Stomach (tissue), 4 donors: Measurements from ENCODE around the gene MDC1.

Experiments
- CTCF ChIP-seq, 7 experiments: fragments of 450-650 bp in 4 of 7; fragments of 200-600 bp in 3 of 7; sonication (generic) in 3 of 7; IDR thresholded peaks; one replicate each; pipeline ENCODE4 v1.5.1; 2016 to 2019; ENCODE audit warnings: antibody characterized with exemption in 7 of 7, control low read depth in 2 of 7, mild to moderate bottlenecking in 1 of 7
- POLR2A ChIP-seq, 4 donors: fragments of 450-650 bp; IDR thresholded peaks; one replicate each; pipeline ENCODE4 v1.6.1; 2016; ENCODE audit warnings: antibody characterized with exemption in 4 of 4, control low read depth in 2 of 4, mild to moderate bottlenecking in 1 of 4, moderate library complexity in 1 of 4

GRCh38 chr6:30761791-30762429, 44.8 kb upstream of the MDC1 start:
- TF ChIP-seq POLR2A (IDR thresholded peaks at IDR 0.05) (no peak), CTCF (IDR thresholded peaks at IDR 0.05) (no peak)
